Gastroesophageal sphincter (tissue), 4 donors: ENCODE measurements around the gene ERCC6. TPM values are rescaled to one million over a fixed set of nuclear protein-coding genes. Genes with fewer than 3 reads are reported as not detected.

Experiments used
- ATAC-seq: fragments of 150-250 bp; one replicate; pipeline ENCODE4 v1.9.1; 2016; ENCODE audit warnings: mild to moderate bottlenecking, moderate library complexity
- H3K27ac ChIP-seq, 4 donors: fragments of 200-600 bp; sonication (generic) in 3 of 4; 1 replicate in 3 of 4; 2 replicates in 1 of 4; pipeline ENCODE4 v1.5.1; 2016 to 2019
- H3K27me3 ChIP-seq: fragments of 200-600 bp; sonication (generic); one replicate; pipeline ENCODE4 v1.5.1; 2019
- H3K36me3 ChIP-seq, 2 donors: fragments of 200-600 bp; sonication (generic); one replicate each; pipeline ENCODE4 v1.5.1; 2019; ENCODE audit warnings: control low read depth in 1 of 2
- H3K4me1 ChIP-seq, 3 donors: fragments of 200-600 bp; sonication (generic); 1 replicate in 2 of 3; 2 replicates in 1 of 3; pipeline ENCODE4 v1.5.1; 2016 to 2019; ENCODE audit warnings: control low read depth in 2 of 3
- H3K4me3 ChIP-seq, 2 donors: fragments of 200-600 bp; sonication (generic); one replicate each; pipeline ENCODE4 v1.5.1; 2019; ENCODE audit warnings: mild to moderate bottlenecking in 1 of 2, moderate library complexity in 1 of 2
- H3K9me3 ChIP-seq, 3 donors: fragments of 200-600 bp; sonication (generic); one replicate each; pipeline ENCODE4 v1.5.1; 2017 to 2019; ENCODE audit warnings: control low read depth in 2 of 3
- CTCF ChIP-seq, 4 experiments: fragments of 200-600 bp in 2 of 4; fragments of 450-650 bp in 2 of 4; sonication (generic) in 1 of 4; IDR thresholded peaks; one replicate each; pipeline ENCODE4 v1.5.1; 2017 to 2019; ENCODE audit warnings: antibody characterized with exemption in 4 of 4, mild to moderate bottlenecking in 2 of 4, moderate library complexity in 2 of 4
- EP300 ChIP-seq: sonication (generic); formaldehyde crosslinking; IDR thresholded peaks from one replicate; pipeline ENCODE4 v1.6.1; 2017; ENCODE audit warnings: antibody characterized with exemption, mild to moderate bottlenecking
- POLR2A ChIP-seq, 2 donors: fragments of 450-650 bp; IDR thresholded peaks; one replicate each; pipeline ENCODE4 v1.6.1; 2017; ENCODE audit warnings: antibody characterized with exemption in 2 of 2, mild to moderate bottlenecking in 2 of 2, moderate library complexity in 1 of 2
- POLR2AphosphoS5 ChIP-seq: sonication (generic); formaldehyde crosslinking; IDR thresholded peaks from one replicate; pipeline ENCODE4 v1.6.1; 2017; ENCODE audit warnings: antibody characterized with exemption
- WGBS, 2 donors: methylation state at CpG; one replicate each; pipeline ENCODE4 v1.1.5; 2018; ENCODE audit warnings: low coverage in 1 of 2; 5-methylcytosine and 5-hydroxymethylcytosine counted together
- total RNA-seq, 4 donors: library from RNA; depleted of rRNA; stranded (reverse); fragments of >200 nt; gene quantifications; one replicate each; pipeline ENCODE4 v1.1.0, GENCODE V29; 2016

Gene ERCC6
- total RNA-seq, 4 donors from 2014 or later = 9.6 to 13.5 (median 11.0) TPM

GRCh38 chr10:49521062-49521461 lies 17.9 kb downstream of the ERCC6 start:
- no peak overlapping the region for H3K4me3 ChIP-seq
- 65 to 87% methylated on average over 2 to 3 of the region's 4 CpGs for WGBS, 2 donors
- no peaks in the 10 kb centered on the region for H3K27me3 ChIP-seq
- no peak overlapping the region for H3K27ac ChIP-seq
- H3K36me3 ChIP-seq = peaks cover 0 to 80% of the 10 kb centered on the region in 2 donors
- no peak for ATAC-seq
- no peaks in the 10 kb centered on the region for H3K4me1 ChIP-seq
- no peaks in the 10 kb centered on the region for H3K9me3 ChIP-seq
- TF ChIP-seq EP300 = no peak
- no peak for TF ChIP-seq POLR2A (IDR thresholded peaks at IDR 0.05)
- TF ChIP-seq CTCF (IDR thresholded peaks at IDR 0.05) = no peak
- TF ChIP-seq POLR2AphosphoS5 = no peak

DNA sequence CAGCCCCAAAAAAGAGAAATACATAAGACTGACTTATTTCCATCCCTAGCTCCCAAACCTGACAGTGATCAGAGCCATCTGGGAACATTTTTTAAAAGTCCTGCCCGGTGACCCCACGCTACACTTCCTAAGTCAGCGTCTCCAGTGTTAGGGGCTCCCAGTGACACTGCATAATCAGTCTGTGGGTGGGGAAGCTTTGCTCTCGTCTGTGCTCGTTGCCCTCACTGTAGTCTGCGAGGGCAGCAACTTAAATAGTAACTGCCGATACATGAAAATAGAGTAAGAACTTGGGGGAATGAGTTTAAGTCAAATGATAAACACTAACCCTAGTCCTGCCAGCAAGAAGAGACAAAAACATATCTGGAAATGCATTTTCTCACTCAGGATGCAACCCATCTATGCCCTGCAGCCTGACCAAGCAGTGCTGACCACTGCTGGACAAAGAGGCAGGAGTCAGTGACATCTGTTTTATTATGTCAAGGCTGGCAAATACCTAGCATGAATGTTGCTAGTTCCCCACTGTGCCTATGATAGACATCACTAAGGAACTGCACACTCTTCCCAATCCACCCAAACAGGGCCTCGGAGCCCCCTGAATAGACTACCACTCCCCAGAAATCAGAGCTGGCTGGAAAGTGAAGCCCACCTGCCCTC lies 18.7 kb downstream of the ERCC6 start:
- no peak for ATAC-seq
- Histone ChIP-seq H3K9me3 (no peaks in the 10 kb centered on the region), H3K36me3 (peaks cover 0 to 80% of the 10 kb centered on the region in 2 donors), H3K4me3 (no peak overlapping the region), H3K27ac (no peak overlapping the region), H3K4me1 (no peaks in the 10 kb centered on the region), H3K27me3 (no peaks in the 10 kb centered on the region)
- TF ChIP-seq POLR2AphosphoS5 (no peak), POLR2A (IDR thresholded peaks at IDR 0.05) (no peak), CTCF (IDR thresholded peaks at IDR 0.05) (no peak), EP300 (no peak)
- WGBS, 2 donors = 71 to 93% methylated on average over 4 to 5 of the region's 8 CpGs

DNA sequence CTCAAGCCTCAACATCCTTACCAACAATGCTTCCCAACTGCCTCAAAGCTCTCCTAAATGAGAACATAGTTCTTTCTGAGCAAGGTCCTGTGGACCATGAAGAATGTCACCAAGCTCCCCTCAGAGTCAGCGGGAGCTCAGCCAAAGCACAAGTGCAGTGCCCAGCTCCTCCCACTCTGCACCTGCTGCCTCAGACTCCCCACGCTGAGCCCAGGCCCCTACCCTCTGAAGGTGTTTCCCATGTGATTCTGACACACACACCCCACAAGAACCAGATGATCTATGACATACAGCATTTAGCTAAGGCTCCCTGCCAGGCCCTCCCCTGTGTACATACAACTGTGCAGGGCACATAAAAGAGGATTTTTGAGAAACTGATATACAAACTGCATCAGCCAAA lies 19.2 kb downstream of the ERCC6 start:
- Histone ChIP-seq H3K9me3 (no peaks in the 10 kb centered on the region), H3K27ac (no peak overlapping the region), H3K27me3 (no peaks in the 10 kb centered on the region), H3K36me3 (peaks cover 0 to 80% of the 10 kb centered on the region in 2 donors), H3K4me3 (no peak overlapping the region), H3K4me1 (no peaks in the 10 kb centered on the region)
- no peak for ATAC-seq
- no CpG with 5 or more reads among the region's 2 CpGs for WGBS, 2 donors
- no peak for TF ChIP-seq EP300
- TF ChIP-seq POLR2A (IDR thresholded peaks at IDR 0.05) = no peak
- no peak for TF ChIP-seq CTCF (IDR thresholded peaks at IDR 0.05)
- no peak for TF ChIP-seq POLR2AphosphoS5

- TF ChIP-seq CTCF (IDR thresholded peaks at IDR 0.05) (peak; percentile 31 to 66 (median 52)), POLR2A (IDR thresholded peaks at IDR 0.05) (no peak), POLR2AphosphoS5 (no peak)
- 49 to 100% methylated on average over 1 to 3 of the region's 3 CpGs for WGBS, 2 donors
- Histone ChIP-seq H3K9me3 (no peaks in the 10 kb centered on the region), H3K36me3 (peaks cover 0 to 74% of the 10 kb centered on the region in 2 donors), H3K27ac (no peak overlapping the region), H3K4me1 (no peaks in the 10 kb centered on the region), H3K4me3 (no peak overlapping the region), H3K27me3 (no peaks in the 10 kb centered on the region)
- ATAC-seq = no peak
These were observed 19.8 kb downstream of the ERCC6 start for GRCh38 chr10:49518982-49519578.

GRCh38 chr10:49518566-49518965 lies 20.4 kb downstream of the ERCC6 start:
- WGBS, 2 donors = 89 to 100% methylated on average over 1 of the region's 2 CpGs
- H3K36me3 ChIP-seq = peaks cover 0 to 69% of the 10 kb centered on the region in 2 donors
- no peak for ATAC-seq
- no peak overlapping the region for H3K27ac ChIP-seq
- no peaks in the 10 kb centered on the region for H3K9me3 ChIP-seq
- no peak overlapping the region for H3K4me3 ChIP-seq
- no peaks in the 10 kb centered on the region for H3K4me1 ChIP-seq
- TF ChIP-seq EP300 = no peak
- TF ChIP-seq POLR2AphosphoS5 = no peak
- TF ChIP-seq POLR2A (IDR thresholded peaks at IDR 0.05) = no peak
- no peak for TF ChIP-seq CTCF (IDR thresholded peaks at IDR 0.05)
- no peaks in the 10 kb centered on the region for H3K27me3 ChIP-seq
